ENCODE results near the gene CA10.

GRCh38 chr17:52150935-52151334 lies 7.6 kb downstream of the CA10 start:
- TF ChIP-seq CTCF (IDR thresholded peaks at IDR 0.05; ENCODE audit: poor library complexity, severe bottlenecking) (no peak), MXI1 (conservative IDR thresholded peaks at IDR 0.05; ENCODE audit: poor library complexity, severe bottlenecking) (no peak)
